IPS-20b (cell line): ENCODE measurements around the gene RNF220.

ENCODE experiments used
- H3K27ac ChIP-seq: one replicate; pipeline ENCODE4 v1.5.1; 2013; ENCODE audit warnings: low read length
- H3K27me3 ChIP-seq: 2 replicates; pipeline ENCODE4 v1.6.1; 2013; ENCODE audit warnings: mild to moderate bottlenecking, low read length, inconsistent platforms; ENCODE audit not compliant: insufficient read depth
- H3K36me3 ChIP-seq: 2 replicates; pipeline ENCODE4 v1.6.1; 2013; ENCODE audit warnings: low read depth, mild to moderate bottlenecking, inconsistent platforms, low read length, moderate library complexity; ENCODE audit not compliant: insufficient read depth
- H3K4me1 ChIP-seq: 2 replicates; pipeline ENCODE4 v1.6.1; 2013; ENCODE audit warnings: mild to moderate bottlenecking, control low read depth, inconsistent platforms, low read length, moderate library complexity; ENCODE audit not compliant: insufficient read depth
- H3K4me3 ChIP-seq: 2 replicates; pipeline ENCODE4 v1.5.1; 2013; ENCODE audit warnings: mild to moderate bottlenecking, low read length, inconsistent platforms
- H3K9ac ChIP-seq: 2 replicates; pipeline ENCODE4 v1.6.1; 2013; ENCODE audit warnings: low read depth, mild to moderate bottlenecking, inconsistent platforms, low read length, moderate library complexity
- H3K9me3 ChIP-seq: 2 replicates; pipeline ENCODE4 v1.6.1; 2013; ENCODE audit warnings: mild to moderate bottlenecking, low read depth, low read length, inconsistent platforms; ENCODE audit not compliant: insufficient read depth

Gene RNF220

GRCh38 chr1:44641126-44642102 is 236.4 kb downstream of the RNF220 start:
- Histone ChIP-seq H3K9ac (no peak overlapping the region), H3K9me3 (no peaks in the 10 kb centered on the region), H3K4me1 (no peaks in the 10 kb centered on the region), H3K27me3 (no peaks in the 10 kb centered on the region), H3K4me3 (no peak overlapping the region), H3K27ac (no peak overlapping the region), H3K36me3 (peaks cover 97% of the 10 kb centered on the region)

- Histone ChIP-seq H3K27ac (no peak overlapping the region), H3K4me1 (no peaks in the 10 kb centered on the region), H3K36me3 (peaks cover 97% of the 10 kb centered on the region), H3K4me3 (no peak overlapping the region), H3K27me3 (no peaks in the 10 kb centered on the region), H3K9ac (no peak overlapping the region), H3K9me3 (no peaks in the 10 kb centered on the region)
Measured at GRCh38 chr1:44642255-44642654, 237.2 kb downstream of the RNF220 start.

GRCh38 chr1:44642925-44643324 is 237.9 kb downstream of the RNF220 start:
- Histone ChIP-seq H3K27me3 (no peaks in the 10 kb centered on the region), H3K4me3 (no peak overlapping the region), H3K36me3 (peaks cover 97% of the 10 kb centered on the region), H3K27ac (no peak overlapping the region), H3K9me3 (no peaks in the 10 kb centered on the region), H3K4me1 (no peaks in the 10 kb centered on the region), H3K9ac (no peak overlapping the region)

GRCh38 chr1:44643721-44644334 is 238.8 kb downstream of the RNF220 start:
- no peak overlapping the region for H3K4me3 ChIP-seq
- no peak overlapping the region for H3K9ac ChIP-seq
- no peaks in the 10 kb centered on the region for H3K4me1 ChIP-seq
- peaks cover 97% of the 10 kb centered on the region for H3K36me3 ChIP-seq
- no peak overlapping the region for H3K27ac ChIP-seq
- no peaks in the 10 kb centered on the region for H3K27me3 ChIP-seq
- no peaks in the 10 kb centered on the region for H3K9me3 ChIP-seq

DNA sequence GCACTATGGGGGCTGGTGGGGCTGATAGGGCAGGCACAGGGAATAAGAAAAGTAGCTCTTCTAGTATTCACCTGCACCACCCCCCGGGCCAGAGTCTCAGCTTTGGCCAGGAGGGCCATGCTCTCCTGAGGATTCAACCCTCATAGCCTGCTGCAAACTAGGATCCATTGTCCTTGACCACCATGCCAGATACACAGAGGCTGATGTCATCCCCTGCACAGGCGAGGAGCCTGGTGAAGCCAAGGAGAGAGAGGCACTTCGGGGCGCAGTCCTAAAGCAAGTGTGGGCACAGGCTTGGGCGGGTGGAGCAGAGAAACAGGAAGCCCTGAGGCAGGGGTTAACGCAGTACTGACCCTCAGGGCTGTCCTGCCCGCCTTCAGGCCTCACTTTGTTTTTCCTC is 239.8 kb downstream of the RNF220 start:
- Histone ChIP-seq H3K9ac (no peak overlapping the region), H3K9me3 (no peaks in the 10 kb centered on the region), H3K4me1 (no peaks in the 10 kb centered on the region; the same call in 1 of the 2 replicates), H3K4me3 (no peak overlapping the region), H3K36me3 (peaks cover 99% of the 10 kb centered on the region), H3K27ac (no peak overlapping the region), H3K27me3 (no peaks in the 10 kb centered on the region)

DNA sequence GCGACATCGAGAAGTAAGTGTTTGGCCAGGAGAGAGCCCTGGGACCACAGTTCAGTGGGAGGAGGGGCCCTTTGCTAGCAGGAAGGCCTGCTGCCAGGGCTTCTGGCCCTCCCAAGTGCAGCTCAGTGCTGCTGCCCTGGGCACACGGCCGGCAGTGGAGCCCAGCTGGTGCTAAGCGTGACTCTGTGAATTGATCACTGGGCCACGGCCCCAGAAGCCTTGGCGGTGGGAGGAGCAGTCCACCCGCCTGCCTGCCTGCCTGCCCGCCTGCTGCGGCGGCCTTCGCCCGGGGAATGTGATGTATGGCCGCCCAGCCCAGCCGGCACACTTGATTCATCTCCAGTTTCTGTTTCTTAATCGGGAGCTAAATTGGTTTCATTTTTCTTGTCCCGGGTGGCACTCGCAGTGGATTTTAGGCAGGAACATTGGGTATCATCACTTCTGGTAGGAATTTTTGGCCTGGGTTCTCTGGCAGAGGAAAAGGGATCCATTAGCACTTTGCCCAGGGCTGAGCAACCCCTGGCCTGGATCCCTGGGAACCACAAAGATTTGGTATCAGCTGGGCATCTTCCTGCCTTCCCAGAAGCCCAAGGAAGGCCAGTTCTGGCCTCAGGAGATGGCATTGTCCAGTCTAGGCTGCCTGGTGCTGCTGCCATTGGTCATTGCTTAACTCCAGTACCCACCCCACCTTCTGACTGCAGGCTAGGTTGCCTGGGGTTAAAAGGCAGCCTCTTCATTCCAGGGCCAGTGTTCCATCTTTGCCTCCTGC is 240.6 kb downstream of the RNF220 start:
- Histone ChIP-seq H3K36me3 (peaks cover 100% of the 10 kb centered on the region), H3K27ac (no peak overlapping the region), H3K4me3 (no peak overlapping the region), H3K9me3 (no peaks in the 10 kb centered on the region), H3K4me1 (no peaks in the 10 kb centered on the region; the same call in 1 of the 2 replicates), H3K27me3 (no peaks in the 10 kb centered on the region), H3K9ac (no peak overlapping the region)

- Histone ChIP-seq H3K36me3 (peaks cover 100% of the 10 kb centered on the region), H3K27ac (no peak overlapping the region), H3K4me1 (no peaks in the 10 kb centered on the region; the same call in 1 of the 2 replicates), H3K9me3 (no peaks in the 10 kb centered on the region), H3K27me3 (no peaks in the 10 kb centered on the region), H3K4me3 (no peak overlapping the region), H3K9ac (no peak overlapping the region)
Measured at GRCh38 chr1:44646261-44647110, 241.4 kb downstream of the RNF220 start.

- H3K36me3 ChIP-seq: peaks cover 93% of the 10 kb centered on the region
- H3K4me3 ChIP-seq: no peak overlapping the region
- H3K9ac ChIP-seq: no peak overlapping the region
- H3K4me1 ChIP-seq: no peaks in the 10 kb centered on the region; the same call in 1 of the 2 replicates
- H3K9me3 ChIP-seq: no peaks in the 10 kb centered on the region
- no peaks in the 10 kb centered on the region for H3K27me3 ChIP-seq
- H3K27ac ChIP-seq: no peak overlapping the region
Measured at GRCh38 chr1:44647896-44648295, 242.8 kb downstream of the RNF220 start.

- peaks cover 85% of the 10 kb centered on the region for H3K36me3 ChIP-seq
- H3K27me3 ChIP-seq: no peaks in the 10 kb centered on the region
- H3K27ac ChIP-seq: no peak overlapping the region
- H3K4me3 ChIP-seq: no peak overlapping the region
- H3K4me1 ChIP-seq: no peaks in the 10 kb centered on the region; the same call in 1 of the 2 replicates
- H3K9me3 ChIP-seq: no peaks in the 10 kb centered on the region
- no peak overlapping the region for H3K9ac ChIP-seq
Measured at GRCh38 chr1:44648529-44649250, 243.6 kb downstream of the RNF220 start.

DNA sequence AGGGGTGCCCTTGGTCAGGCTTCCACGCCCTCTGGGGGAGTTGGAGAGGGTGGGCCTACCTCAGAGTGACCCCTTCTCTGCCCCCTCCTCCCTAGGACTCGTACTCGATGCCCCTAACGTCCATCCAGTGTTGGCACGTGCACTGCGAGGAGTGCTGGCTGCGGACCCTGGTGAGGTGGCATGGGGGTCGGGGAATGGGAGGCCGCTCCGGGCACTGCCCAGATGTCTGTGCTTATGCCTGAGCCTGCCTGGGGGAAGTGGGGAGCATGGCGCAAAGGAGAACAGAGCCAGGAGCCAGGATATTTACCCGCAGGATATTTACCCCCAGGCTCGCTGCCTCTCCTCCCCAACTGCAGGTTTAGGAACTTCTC is 244.7 kb downstream of the RNF220 start:
- no peaks in the 10 kb centered on the region; the same call in 1 of the 2 replicates for H3K4me1 ChIP-seq
- H3K9me3 ChIP-seq: no peaks in the 10 kb centered on the region
- no peaks in the 10 kb centered on the region for H3K27me3 ChIP-seq
- no peak overlapping the region for H3K4me3 ChIP-seq
- H3K9ac ChIP-seq: 0 out of 2 replicates have a peak overlapping the region, but pooled peaks have one; percentile 32
- H3K27ac ChIP-seq: peak overlapping the region; percentile 39
- H3K36me3 ChIP-seq: peaks cover 75% of the 10 kb centered on the region
